ENCODE measurements around the gene TLE7. TPM values are rescaled to one million over a fixed set of nuclear protein-coding genes. Genes with fewer than 3 reads are reported as not detected.

The TLE7 gene
- 1 to 10 TPM in 1 of 2 donors, not detected in 1; 3.9 TPM for total RNA-seq

DNA sequence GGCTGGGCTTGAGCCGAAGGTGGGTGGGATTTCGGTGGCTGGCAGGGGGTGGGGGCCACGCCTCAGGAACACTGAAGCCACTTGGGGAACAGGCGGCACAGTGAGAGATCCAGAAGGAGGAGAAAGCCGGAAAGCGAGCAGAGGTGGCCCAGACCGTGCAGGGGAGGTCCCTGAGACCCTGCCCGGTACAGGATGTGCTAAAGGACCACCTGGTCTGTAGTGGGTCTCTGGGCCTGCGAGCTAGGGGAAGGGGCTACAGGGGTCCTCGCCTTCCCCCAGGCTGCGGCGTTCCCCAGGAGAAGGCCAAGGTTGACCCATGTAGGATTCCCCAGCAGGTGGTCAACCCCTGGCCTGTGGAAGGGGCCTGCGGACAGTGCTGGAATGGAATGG, at the start of gene TLE7:
Gene TLE7 (minus strand): TSS at position 4 of the 390 bp plus-strand sequence. CDS start 8,730 bp downstream, outside the sequence.
- Histone ChIP-seq H3K9me3 (no peaks in the 10 kb centered on the region), H3K4me3 (no peak within 1 kb of the TSS), H3K36me3 (no peaks in the 10 kb centered on the region), H3K27me3 (replicated peaks; ENCODE audit: insufficient read depth) (no peaks in the 10 kb centered on the region), H3K4me1 (replicated peaks) (no peaks in the 10 kb centered on the region), H3K27ac (no peak within 1 kb of the TSS)
- TF ChIP-seq CTCF (IDR thresholded peaks at IDR 0.05) (no peak), POLR2A (IDR thresholded peaks at IDR 0.05) (no peak), POLR2AphosphoS5 (IDR thresholded peaks at IDR 0.05) (no peak)
- 88% methylated on average over 13 of the region's 13 CpGs for WGBS
- no peak for DNase-seq (ENCODE audit: low spot score)
- intact Hi-C loops (cut with DNase I) = no loop called here

GRCh38 chr16:71491054-71491453, 49.2 kb upstream of the TLE7 start:
- no peak overlapping the region for H3K4me3 ChIP-seq
- no peak for TF ChIP-seq CTCF (IDR thresholded peaks at IDR 0.05)
- no peak for TF ChIP-seq POLR2A (IDR thresholded peaks at IDR 0.05)
- no peak for TF ChIP-seq POLR2AphosphoS5 (IDR thresholded peaks at IDR 0.05)
- 73% methylated on average over 3 of the region's 3 CpGs for WGBS
- H3K27ac ChIP-seq = no peak overlapping the region
- no peaks in the 10 kb centered on the region for H3K27me3 ChIP-seq (replicated peaks; ENCODE audit: insufficient read depth)
- H3K9me3 ChIP-seq = no peaks in the 10 kb centered on the region
- no peaks in the 10 kb centered on the region for H3K4me1 ChIP-seq (replicated peaks)
- no peak for DNase-seq (ENCODE audit: low spot score)
- intact Hi-C loops (cut with DNase I) = no loop called here
- no peaks in the 10 kb centered on the region for H3K36me3 ChIP-seq

DNA sequence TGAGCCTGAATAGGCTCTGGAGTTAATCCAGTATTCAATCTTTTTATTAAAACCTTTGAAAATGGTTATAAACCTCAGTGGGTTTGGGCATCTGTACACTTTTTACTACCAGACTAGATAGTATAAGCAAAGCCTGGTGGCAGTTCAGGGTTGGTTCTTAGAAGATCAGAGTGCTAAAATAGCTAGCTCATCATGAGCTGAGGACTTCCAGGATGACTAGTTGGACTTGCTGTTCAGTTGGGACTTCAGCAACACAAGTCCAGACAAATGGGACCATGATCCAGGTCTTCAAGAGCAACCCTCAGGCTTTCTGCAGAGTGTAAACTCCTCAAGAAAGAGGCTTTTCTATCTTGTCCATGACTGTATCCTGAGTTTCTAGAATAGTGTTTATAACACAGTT, 48.5 kb upstream of the TLE7 start:
- H3K9me3 ChIP-seq = no peaks in the 10 kb centered on the region
- no peak for DNase-seq (ENCODE audit: low spot score)
- no peak overlapping the region for H3K27ac ChIP-seq
- H3K4me3 ChIP-seq = no peak overlapping the region
- intact Hi-C loops (cut with DNase I) = no loop called here
- H3K27me3 ChIP-seq (replicated peaks; ENCODE audit: insufficient read depth) = no peaks in the 10 kb centered on the region
- TF ChIP-seq POLR2AphosphoS5 (IDR thresholded peaks at IDR 0.05) (no peak), CTCF (IDR thresholded peaks at IDR 0.05) (no peak), POLR2A (IDR thresholded peaks at IDR 0.05) (no peak)
- H3K36me3 ChIP-seq = no peaks in the 10 kb centered on the region
- no peaks in the 10 kb centered on the region for H3K4me1 ChIP-seq (replicated peaks)

GRCh38 chr16:71489122-71489521, 47.3 kb upstream of the TLE7 start, which contains the start of gene ZNF19:
ZNF19 (minus strand) TSS chr16:71489324; CDS start chr16:71482114, 7,210 bp downstream.
- Histone ChIP-seq H3K4me3 (no peak within 1 kb of the TSS), H3K4me1 (replicated peaks) (no peaks in the 10 kb centered on the region), H3K27ac (no peak within 1 kb of the TSS), H3K9me3 (no peaks in the 10 kb centered on the region), H3K36me3 (no peaks in the 10 kb centered on the region), H3K27me3 (replicated peaks; ENCODE audit: insufficient read depth) (no peaks in the 10 kb centered on the region)
- WGBS = 90% methylated on average over 22 of the region's 22 CpGs
- DNase-seq (ENCODE audit: low spot score) = no peak
- intact Hi-C loops (cut with DNase I) = no loop called here
- TF ChIP-seq POLR2A (IDR thresholded peaks at IDR 0.05) (no peak), CTCF (IDR thresholded peaks at IDR 0.05) (no peak), POLR2AphosphoS5 (IDR thresholded peaks at IDR 0.05) (no peak)
